Body of pancreas (tissue), 4 donors: ENCODE results near the gene LSMEM2.
A peak's percentile ranks its signal among the peaks of the same experiment; 100 is the strongest.

Experiments
- CTCF ChIP-seq, 7 experiments: fragments of 450-650 bp in 4 of 7; fragments of 200-600 bp in 3 of 7; sonication (generic) in 3 of 7; IDR thresholded peaks; one replicate each; pipeline ENCODE4 v1.5.1; 2016 to 2019; ENCODE audit warnings: antibody characterized with exemption in 7 of 7
- POLR2A ChIP-seq, 3 donors: fragments of 450-650 bp; IDR thresholded peaks; one replicate each; pipeline ENCODE4 v1.6.1; 2016; ENCODE audit warnings: antibody characterized with exemption in 3 of 3, mild to moderate bottlenecking in 2 of 3

DNA sequence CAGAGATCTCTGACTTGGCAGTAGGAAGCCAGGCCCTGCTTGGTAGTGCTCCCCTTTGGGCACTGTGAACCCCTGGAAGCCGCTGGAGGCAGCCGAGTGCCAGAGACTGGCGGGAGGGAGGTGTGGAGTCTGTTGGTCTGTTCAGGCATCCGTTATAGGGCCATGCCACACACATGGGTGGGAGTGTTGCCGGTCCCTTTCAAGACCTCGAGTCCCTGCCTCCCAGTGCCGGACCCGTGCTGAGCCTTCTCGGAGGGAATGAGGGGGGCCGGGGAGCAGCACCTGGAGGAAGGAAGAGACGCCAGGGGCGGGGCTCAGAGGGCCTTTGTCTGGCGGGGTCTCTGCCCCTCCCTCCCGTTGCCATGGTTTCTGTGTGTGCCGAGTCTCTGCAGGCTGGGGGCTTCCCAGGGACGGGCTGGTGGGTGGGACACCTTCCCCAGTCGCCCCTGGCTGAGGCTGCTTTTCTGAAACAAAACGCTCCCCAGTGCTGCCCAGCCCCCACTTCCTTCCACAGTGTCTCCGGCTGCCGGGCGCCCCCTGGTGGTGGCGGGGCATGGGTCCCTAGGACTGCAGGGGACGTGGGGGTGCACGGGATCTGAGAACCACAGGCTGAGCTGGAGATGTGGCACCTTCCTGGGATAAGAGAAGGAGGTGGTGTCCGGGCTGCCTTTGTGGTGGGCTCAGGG is 32.9 kb upstream of the LSMEM2 start:
- TF ChIP-seq CTCF (IDR thresholded peaks at IDR 0.05) (peak; percentile 96 to 98 (median 97)), POLR2A (IDR thresholded peaks at IDR 0.05) (no peak)
